GM12865 (cell line): ENCODE measurements around the gene IGFBP6.

ENCODE experiments used
- DNase-seq: peaks from one replicate; pipeline ENCODE4 v3.0.0; 2010; ENCODE audit warnings: low read depth
- H3K4me3 ChIP-seq: 2 replicates; pipeline ENCODE4 v1.5.1; 2011; ENCODE audit warnings: mild to moderate bottlenecking, low read depth, low read length, control low read depth
- TF ChIP-seq, protein P1 (sequence below): IDR thresholded peaks from 2 replicates; pipeline ENCODE4 v1.5.1; 2011; ENCODE audit warnings: low read length, control low read depth, low read depth, inconsistent platforms; ENCODE audit not compliant: insufficient read depth; ENCODE audit errors: missing control alignments

Gene IGFBP6

DNA sequence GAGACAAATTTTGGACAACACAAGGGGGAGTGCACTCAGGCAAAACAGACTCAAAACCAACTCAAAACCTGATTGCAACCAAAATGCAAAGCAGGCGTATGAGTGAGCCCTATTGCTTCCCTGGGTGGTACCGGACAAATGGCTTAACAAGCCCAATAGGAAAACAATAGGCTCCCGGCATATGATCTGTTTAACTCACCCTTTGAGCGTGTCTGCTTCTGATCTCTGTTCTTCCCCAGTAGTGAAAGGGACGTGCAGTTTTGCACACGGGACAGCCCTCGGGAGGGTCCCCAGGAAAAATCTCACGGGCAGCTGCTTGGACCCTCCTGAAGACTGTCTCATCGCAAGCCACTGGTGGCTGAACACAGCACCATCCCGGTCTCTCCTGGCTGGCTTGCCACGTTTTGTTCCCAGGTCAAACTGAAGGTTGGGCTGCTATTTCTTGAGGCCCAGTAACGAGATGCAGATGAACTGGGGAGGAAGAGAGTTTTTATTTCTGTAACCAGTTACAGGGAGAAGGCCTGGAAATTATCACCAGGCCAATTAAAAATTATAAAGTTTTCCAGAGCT lies 15.8 kb downstream of the IGFBP6 start:
- no peak overlapping the region for H3K4me3 ChIP-seq
- TF ChIP-seq, protein P1, sequence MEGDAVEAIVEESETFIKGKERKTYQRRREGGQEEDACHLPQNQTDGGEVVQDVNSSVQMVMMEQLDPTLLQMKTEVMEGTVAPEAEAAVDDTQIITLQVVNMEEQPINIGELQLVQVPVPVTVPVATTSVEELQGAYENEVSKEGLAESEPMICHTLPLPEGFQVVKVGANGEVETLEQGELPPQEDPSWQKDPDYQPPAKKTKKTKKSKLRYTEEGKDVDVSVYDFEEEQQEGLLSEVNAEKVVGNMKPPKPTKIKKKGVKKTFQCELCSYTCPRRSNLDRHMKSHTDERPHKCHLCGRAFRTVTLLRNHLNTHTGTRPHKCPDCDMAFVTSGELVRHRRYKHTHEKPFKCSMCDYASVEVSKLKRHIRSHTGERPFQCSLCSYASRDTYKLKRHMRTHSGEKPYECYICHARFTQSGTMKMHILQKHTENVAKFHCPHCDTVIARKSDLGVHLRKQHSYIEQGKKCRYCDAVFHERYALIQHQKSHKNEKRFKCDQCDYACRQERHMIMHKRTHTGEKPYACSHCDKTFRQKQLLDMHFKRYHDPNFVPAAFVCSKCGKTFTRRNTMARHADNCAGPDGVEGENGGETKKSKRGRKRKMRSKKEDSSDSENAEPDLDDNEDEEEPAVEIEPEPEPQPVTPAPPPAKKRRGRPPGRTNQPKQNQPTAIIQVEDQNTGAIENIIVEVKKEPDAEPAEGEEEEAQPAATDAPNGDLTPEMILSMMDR: no peak
- no peak for DNase-seq

DNA sequence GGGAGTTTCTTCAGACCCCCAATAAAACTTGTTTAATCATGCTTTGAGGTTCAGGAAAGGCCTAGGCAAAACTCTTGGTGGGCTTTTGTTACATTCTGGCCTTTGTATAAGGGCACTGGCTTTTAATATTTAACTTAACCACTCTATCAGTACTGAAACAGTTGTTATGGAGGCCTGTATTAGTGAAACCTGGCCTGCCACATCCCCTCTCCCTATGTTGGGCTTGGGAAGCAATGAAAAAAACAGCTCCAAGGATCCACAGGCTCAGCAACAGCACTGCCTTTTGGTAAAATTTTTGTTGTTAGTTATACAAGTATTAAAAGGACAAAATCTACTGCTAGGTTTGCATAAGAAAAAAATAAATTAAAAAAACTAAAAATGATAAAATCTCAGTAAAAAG lies 16.5 kb downstream of the IGFBP6 start:
- TF ChIP-seq, protein P1: no peak
- DNase-seq: no peak
- no peak overlapping the region for H3K4me3 ChIP-seq

DNA sequence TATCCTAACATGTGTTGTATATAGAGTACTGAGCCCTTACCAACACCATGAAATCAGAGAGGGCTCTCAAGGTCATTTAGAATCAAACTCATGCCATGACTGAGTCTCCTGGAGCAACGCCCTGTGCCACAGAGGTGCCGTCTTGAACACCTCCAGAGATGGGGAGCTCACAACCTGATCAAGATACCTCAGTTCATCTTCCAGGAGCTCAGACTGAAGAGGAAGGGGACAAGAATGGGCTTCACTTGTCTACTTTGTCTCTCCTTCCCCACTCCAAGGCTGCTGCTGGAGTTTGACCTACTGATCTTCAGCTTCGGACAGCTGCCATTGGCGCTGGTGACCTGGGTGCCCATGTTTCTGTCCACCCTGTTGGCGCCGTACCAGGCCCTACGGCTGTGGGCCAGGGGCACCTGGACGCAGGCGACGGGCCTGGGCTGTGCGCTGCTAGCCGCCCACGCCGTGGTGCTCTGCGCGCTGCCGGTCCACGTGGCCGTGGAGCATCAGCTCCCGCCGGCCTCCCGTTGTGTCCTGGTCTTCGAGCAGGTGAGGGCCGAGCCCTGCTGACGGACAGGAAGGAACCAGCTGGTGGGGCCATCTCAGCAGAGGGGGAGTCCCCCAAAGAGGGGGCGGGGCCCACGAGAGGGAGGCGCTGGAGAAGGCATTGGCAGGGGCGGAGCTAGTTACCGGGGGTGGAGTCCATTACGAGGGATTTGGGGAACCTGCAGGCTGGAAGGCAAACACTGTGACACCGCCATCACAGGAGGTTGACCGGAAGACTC lies 17.8 kb downstream of the IGFBP6 start:
- H3K4me3 ChIP-seq: no peak overlapping the region
- no peak for DNase-seq
- TF ChIP-seq, protein P1: no peak

DNA sequence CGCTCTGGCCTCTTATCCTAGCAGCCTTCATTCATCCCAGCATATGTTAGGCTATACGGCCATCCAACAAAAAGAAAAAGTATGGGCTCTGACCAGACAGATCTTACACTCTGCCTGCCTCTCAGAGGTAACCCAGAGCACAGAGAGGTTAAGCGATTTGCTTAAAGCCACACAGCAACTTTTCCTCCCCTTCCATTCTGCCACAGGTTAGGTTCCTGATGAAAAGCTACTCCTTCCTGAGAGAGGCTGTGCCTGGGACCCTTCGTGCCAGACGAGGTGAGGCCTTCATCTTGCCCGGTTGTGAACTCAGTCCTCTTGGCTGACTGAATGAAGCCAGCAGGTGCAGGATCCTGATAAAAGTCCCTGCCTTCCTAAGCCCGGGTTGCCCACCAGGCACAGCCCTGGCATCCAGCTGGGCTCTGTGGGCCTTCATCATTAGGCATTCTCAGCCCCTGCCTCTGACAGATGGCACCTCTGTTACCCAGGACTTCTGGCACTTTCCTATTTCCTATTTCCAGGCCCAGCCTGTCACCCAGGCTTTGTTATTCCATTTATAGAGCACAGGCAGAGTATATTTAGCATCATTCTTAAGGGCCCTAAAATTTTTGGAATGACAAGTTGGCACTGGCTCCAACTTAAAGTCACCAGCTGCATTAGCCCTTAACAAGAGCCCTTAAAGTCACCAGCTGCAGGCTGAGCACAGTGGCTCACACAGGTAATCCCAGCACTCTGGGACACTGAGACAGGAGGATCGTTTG lies 18.6 kb downstream of the IGFBP6 start:
- H3K4me3 ChIP-seq: no peak overlapping the region
- TF ChIP-seq, protein P1: no peak
- DNase-seq: no peak

DNA sequence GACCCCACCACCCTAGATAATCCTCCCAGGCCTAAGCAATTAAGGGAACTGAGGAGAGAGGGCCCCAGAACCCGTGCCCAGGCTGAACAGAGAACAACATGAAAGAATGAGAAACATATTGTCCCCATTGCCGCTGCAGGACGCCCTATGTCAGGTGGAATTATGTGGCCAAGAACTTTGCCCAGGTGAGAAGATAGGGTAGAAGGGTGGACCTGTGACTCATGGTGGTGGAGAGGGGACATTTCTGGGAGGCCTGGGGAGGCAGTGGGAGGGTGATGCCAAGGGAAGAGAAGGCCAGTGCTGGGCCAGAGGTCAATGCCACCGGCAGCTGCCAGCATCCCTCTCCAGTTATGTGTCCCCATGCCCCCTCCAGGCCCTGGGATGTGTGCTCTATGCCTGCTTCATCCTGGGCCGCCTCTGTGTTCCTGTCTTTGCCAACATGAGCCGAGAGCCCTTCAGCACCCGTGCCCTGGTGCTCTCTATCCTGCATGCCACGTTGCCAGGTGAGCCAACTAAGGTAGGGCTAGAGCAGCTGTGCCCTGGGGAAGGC lies 21.4 kb downstream of the IGFBP6 start:
- no peak for DNase-seq
- no peak overlapping the region for H3K4me3 ChIP-seq
- TF ChIP-seq, protein P1: no peak

DNA sequence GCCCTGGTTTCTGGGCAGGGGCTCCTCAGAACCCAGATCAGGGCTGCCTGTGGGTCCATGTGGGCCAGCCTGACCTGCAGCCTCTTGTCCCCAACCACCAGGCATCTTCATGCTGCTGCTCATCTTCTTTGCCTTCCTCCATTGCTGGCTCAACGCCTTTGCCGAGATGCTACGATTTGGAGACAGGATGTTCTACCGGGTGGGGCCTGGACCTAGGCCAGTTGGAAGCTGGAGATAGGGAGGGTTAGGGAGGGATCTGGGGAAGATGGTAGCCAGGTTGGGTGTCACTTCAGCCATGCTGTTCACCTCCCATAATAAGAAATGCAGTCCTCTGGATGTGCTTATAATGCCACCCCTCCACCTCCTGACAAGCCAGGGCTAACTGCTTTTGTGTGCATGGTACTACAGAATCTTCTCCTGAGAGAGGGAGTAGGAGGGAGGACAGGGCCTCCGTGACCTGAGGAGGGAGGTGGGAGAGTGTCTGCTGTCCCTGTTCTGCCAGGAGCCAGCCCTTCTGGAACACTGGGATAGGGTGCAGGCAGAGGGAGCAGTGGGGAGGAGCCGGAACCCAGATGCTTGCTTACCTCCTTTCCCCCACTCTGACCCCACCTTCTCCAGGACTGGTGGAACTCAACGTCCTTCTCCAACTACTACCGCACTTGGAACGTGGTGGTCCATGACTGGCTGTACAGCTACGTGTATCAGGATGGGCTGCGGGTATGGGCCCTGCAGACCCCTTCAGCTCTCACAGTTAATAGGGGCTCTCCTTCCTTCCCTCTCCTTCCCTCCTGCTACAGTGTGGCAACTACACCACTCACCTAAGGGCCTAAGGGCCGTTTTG lies 23.4 kb downstream of the IGFBP6 start:
- no peak overlapping the region for H3K4me3 ChIP-seq
- TF ChIP-seq, protein P1: no peak
- no peak for DNase-seq
